OCI-LY7 (cell line): ENCODE measurements around the gene ARFIP2. TPM values are rescaled to one million over a fixed set of nuclear protein-coding genes. Genes with fewer than 3 reads are reported as not detected.
A peak's percentile ranks its signal among the peaks of the same experiment; 100 is the strongest.

ENCODE experiments used
- BruUV-seq: library from RNA; stranded (reverse); fragments of 400-500 nt; replicated peaks from 2 replicates; lab custom pipeline; 2021; lab: Mats Ljungman, UMichigan
- CTCF ChIA-PET: fragments of 300-600 bp; sonication (Branson Sonifier 250); formaldehyde crosslinking; loops from one replicate; lab custom pipeline; 2022; ENCODE audit warnings: antibody characterized with exemption; ENCODE audit not compliant: unreplicated experiment; lab: Charles Lee
- POLR2A ChIA-PET: fragments of 300-600 bp; sonication (Branson Sonifier 250); formaldehyde crosslinking; loops from one replicate; lab custom pipeline; 2022; ENCODE audit warnings: antibody characterized with exemption; lab: Charles Lee
- DNase-seq: peaks from one replicate; pipeline ENCODE4 v3.0.0-alpha.2; 2015; ENCODE audit warnings: low spot score
- H2AFZ ChIP-seq: fragments of 200-600 bp; sonication (generic), shearing (Covaris generic); 2 replicates; pipeline ENCODE4 v1.6.1; 2014; ENCODE audit warnings: mild to moderate bottlenecking, antibody characterized with exemption, low read length, moderate library complexity
- H3K27ac ChIP-seq: fragments of 200-600 bp; sonication (generic); 2 replicates; pipeline ENCODE4 v1.5.1; 2014; ENCODE audit warnings: mixed run types, low read depth, mild to moderate bottlenecking, moderate library complexity, low read length, inconsistent platforms; ENCODE audit not compliant: poor library complexity, severe bottlenecking
- H3K36me3 ChIP-seq: fragments of 200-600 bp; sonication (generic); 2 replicates; pipeline ENCODE4 v1.6.1; 2014; ENCODE audit warnings: mild to moderate bottlenecking, antibody characterized with exemption, low read length, moderate library complexity, mixed read lengths; ENCODE audit not compliant: insufficient read depth
- H3K4me1 ChIP-seq: fragments of 200-600 bp; sonication (generic); 2 replicates; pipeline ENCODE4 v1.5.1; 2014; ENCODE audit warnings: mild to moderate bottlenecking, low read length; ENCODE audit not compliant: insufficient read depth, poor library complexity, severe bottlenecking
- H3K4me2 ChIP-seq: fragments of 200-600 bp; sonication (generic); 2 replicates; pipeline ENCODE4 v1.6.1; 2014; ENCODE audit warnings: mild to moderate bottlenecking, low read length
- H3K4me3 ChIP-seq: fragments of 200-600 bp; sonication (generic); 2 replicates; pipeline ENCODE4 v1.5.1; 2014; ENCODE audit warnings: mild to moderate bottlenecking, low read depth, low read length; ENCODE audit not compliant: poor library complexity, severe bottlenecking
- H3K79me2 ChIP-seq: fragments of 200-600 bp; sonication (generic); 2 replicates; pipeline ENCODE4 v1.6.1; 2016; ENCODE audit warnings: low read depth, mild to moderate bottlenecking, low read length, moderate library complexity, mixed read lengths; ENCODE audit not compliant: insufficient read depth
- H3K9me2 ChIP-seq: fragments of 200-600 bp; sonication (generic); 2 replicates; pipeline ENCODE4 v1.6.1; 2016; ENCODE audit warnings: mild to moderate bottlenecking, low read length, mixed read lengths; ENCODE audit not compliant: insufficient read depth
- H3K9me3 ChIP-seq: fragments of 200-600 bp; sonication (generic); 2 replicates; pipeline ENCODE4 v1.6.1; 2014; ENCODE audit warnings: mild to moderate bottlenecking, mixed run types, low read length, mixed read lengths
- H4K20me1 ChIP-seq: fragments of 200-600 bp; sonication (generic); 2 replicates; pipeline ENCODE4 v1.6.1; 2014; ENCODE audit warnings: mild to moderate bottlenecking, antibody characterized with exemption, low read length, moderate library complexity, mixed read lengths; ENCODE audit not compliant: insufficient read depth
- EZH2phosphoT487 ChIP-seq: fragments of 200-600 bp; sonication (generic); IDR thresholded peaks from 2 replicates; pipeline ENCODE4 v1.6.1; 2018; ENCODE audit warnings: low read depth, borderline replicate concordance, mild to moderate bottlenecking, mixed run types, antibody characterized with exemption, low read length, moderate library complexity, mixed read lengths
- intact Hi-C: fragments of 100-400 bp; cut with micrococcal nuclease; formaldehyde crosslinking; loops from one replicate; pipeline ENCODE4 v1.10.0; 2022; ENCODE audit not compliant: unreplicated experiment
- total RNA-seq, 2 experiments: library from RNA; depleted of rRNA in 1 of 2; stranded (reverse); fragments of >200 nt in 1 of 2; shearing (Covaris generic) in 1 of 2; gene quantifications; 2 replicates each; pipeline ENCODE4 v1.2.3, GENCODE V29; 2014 to 2022
- TF ChIP-seq, protein P1 (sequence below): fragments of 200-600 bp; sonication (generic); conservative IDR thresholded peaks from 2 replicates; pipeline ENCODE4 v1.5.1; 2014; ENCODE audit warnings: mild to moderate bottlenecking, antibody characterized with exemption, low read length, moderate library complexity, mixed read lengths

The ARFIP2 gene
- total RNA-seq, 2 experiments from 2014 or later, result 40.7 to 49.0 TPM

DNA sequence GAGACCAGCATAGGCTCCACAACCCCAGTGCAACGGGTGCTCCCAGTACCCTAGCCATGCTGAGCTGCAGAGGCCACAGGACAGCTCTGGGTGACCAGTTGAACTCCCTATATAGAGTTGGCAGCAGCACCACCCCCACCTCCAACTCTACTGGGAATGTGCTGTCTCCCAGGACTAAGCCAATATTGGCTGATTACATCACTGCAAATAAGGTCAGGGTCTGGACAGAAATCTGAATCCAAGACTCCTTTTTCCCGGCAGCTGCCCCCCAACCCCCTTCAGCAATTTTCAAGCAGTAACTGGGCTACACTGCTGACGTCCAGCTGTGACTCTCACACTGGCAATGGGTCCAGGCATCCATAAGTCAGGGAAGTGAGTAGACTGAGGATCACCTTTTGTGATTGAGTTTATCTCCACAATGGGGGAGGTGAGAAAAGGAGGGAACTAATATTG, 40.2 kb downstream of the ARFIP2 start, which contains the start of gene HPX:
TSS of gene HPX (minus strand) at position 82 of the 453 bp plus-strand sequence. CDS start at position 58, 24 bp downstream.
- BruUV-seq, result no TSS peak
- intact Hi-C loops, result no loop called here
- POLR2A ChIA-PET, result interaction anchor here (0.7 to 1.3 kb wide), 3 partner anchors 14 to 52 kb away, joined by 3 read pairs; partner anchors contain the start of gene APBB1

DNA sequence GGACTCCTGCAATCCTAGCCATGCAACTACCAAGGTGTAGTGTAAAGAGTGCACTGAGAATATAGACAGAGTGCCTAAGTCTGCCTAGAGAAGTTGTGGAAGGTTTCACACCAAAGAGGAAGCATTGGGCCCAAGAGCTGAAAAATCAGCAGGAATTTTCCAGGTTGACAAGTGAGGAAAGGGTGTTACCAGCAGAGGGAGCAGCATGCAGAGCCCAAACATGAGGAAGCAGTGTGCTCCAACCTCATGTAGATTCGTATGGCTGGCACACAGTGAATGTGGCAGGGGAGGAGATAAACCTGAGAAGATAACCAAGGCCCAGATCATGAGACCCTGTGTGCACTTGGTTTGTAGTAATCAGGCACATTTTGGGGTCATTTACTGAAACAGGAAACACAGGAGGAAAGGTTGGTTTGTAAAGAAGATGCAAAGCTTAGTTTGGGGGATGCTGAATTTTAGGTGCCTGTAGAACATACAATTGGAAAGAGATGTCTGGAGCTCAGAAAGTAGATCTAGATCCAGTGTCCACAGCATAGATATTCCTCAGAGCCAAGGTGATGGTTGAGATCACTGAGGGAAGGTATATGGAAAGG, 42.1 kb downstream of the ARFIP2 start:
- no TSS peak for BruUV-seq
- H3K4me2 ChIP-seq, result peak overlapping the region; percentile 40
- H2AFZ ChIP-seq, result peak overlapping the region; percentile 83

More for the DNA sequence above, 40.2 kb downstream of the ARFIP2 start, which contains the start of gene HPX:
- no peak within 1 kb of the TSS for H3K4me2 ChIP-seq
- H3K4me1 ChIP-seq, result peaks cover 61% of the 10 kb centered on the region
- CTCF ChIA-PET, result interaction anchor here (1.2 kb wide), 1 partner anchor 62 kb away, joined by 4 read pairs; no protein-coding TSS in a partner anchor
- TF ChIP-seq, protein P1, sequence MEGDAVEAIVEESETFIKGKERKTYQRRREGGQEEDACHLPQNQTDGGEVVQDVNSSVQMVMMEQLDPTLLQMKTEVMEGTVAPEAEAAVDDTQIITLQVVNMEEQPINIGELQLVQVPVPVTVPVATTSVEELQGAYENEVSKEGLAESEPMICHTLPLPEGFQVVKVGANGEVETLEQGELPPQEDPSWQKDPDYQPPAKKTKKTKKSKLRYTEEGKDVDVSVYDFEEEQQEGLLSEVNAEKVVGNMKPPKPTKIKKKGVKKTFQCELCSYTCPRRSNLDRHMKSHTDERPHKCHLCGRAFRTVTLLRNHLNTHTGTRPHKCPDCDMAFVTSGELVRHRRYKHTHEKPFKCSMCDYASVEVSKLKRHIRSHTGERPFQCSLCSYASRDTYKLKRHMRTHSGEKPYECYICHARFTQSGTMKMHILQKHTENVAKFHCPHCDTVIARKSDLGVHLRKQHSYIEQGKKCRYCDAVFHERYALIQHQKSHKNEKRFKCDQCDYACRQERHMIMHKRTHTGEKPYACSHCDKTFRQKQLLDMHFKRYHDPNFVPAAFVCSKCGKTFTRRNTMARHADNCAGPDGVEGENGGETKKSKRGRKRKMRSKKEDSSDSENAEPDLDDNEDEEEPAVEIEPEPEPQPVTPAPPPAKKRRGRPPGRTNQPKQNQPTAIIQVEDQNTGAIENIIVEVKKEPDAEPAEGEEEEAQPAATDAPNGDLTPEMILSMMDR, result no peak
- no peak for TF ChIP-seq EZH2phosphoT487
- no peaks in the 10 kb centered on the region for H3K9me3 ChIP-seq
- no peak within 1 kb of the TSS for H3K27ac ChIP-seq
- no peak within 1 kb of the TSS for H3K4me3 ChIP-seq
- H2AFZ ChIP-seq, result no peak within 1 kb of the TSS
- H3K36me3 ChIP-seq, result no peaks in the 10 kb centered on the region
- no peaks in the 10 kb centered on the region for H3K9me2 ChIP-seq
- H3K79me2 ChIP-seq, result no peaks in the 10 kb centered on the region
- DNase-seq, result no peak
- H4K20me1 ChIP-seq, result no peaks in the 10 kb centered on the region

More for the DNA sequence above, 42.1 kb downstream of the ARFIP2 start:
- H3K4me1 ChIP-seq, result peaks cover 80% of the 10 kb centered on the region
- no peak overlapping the region for H3K27ac ChIP-seq
- H3K9me3 ChIP-seq, result no peaks in the 10 kb centered on the region
- CTCF ChIA-PET, result interaction anchor here (0.5 to 4.0 kb wide), 4 partner anchors 61 to 204 kb away, joined by 3 to 23 read pairs (median 3); no protein-coding TSS in a partner anchor
- no peak for TF ChIP-seq EZH2phosphoT487
- TF ChIP-seq, protein P1, result peak; percentile 83
- no peaks in the 10 kb centered on the region for H3K79me2 ChIP-seq
- no peaks in the 10 kb centered on the region for H4K20me1 ChIP-seq
- no peaks in the 10 kb centered on the region for H3K9me2 ChIP-seq
- intact Hi-C loops, result loop anchor here (5.0 kb wide), 1 partner anchor 488 kb away; the partner anchor contains the start of gene ZNF215
- no peaks in the 10 kb centered on the region for H3K36me3 ChIP-seq
- POLR2A ChIA-PET, result interaction anchor here (0.6 to 3.1 kb wide), 6 partner anchors 36 to 66 kb away, joined by 3 to 17 read pairs (median 3); no protein-coding TSS in a partner anchor
- DNase-seq, result peak; percentile 72
- no peak overlapping the region for H3K4me3 ChIP-seq
